Measurements from ENCODE around the gene SUGCT.
"Not testable (repeated sequence)": the region's sequence is repeated elsewhere in the genome, so short reads cannot be mapped to it uniquely, and the experiment has no call there.

SUGCT gene

DNA sequence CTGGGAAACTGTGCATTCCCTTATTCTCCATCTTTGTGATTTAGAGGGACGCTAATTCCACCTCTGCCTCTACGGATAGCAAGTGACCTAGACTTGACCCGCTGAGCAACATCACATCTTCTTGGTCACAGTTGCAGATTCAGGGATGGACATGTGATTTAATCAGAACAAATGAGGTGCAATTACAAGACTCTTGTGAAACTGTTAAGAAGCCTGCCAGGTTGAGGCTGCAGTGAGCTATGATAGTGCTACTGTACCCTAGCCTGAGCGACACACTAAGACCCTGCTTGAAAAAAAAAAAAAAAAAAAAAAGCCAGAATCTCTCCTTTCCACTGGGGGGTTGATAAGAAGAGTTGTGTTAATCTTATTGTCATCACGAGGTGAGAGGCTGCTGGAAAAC lies 14.8 kb upstream of the SUGCT start:
- no peak for DNase-seq (ENCODE audit: extremely low read depth, low read depth)
- TF ChIP-seq, protein P1, sequence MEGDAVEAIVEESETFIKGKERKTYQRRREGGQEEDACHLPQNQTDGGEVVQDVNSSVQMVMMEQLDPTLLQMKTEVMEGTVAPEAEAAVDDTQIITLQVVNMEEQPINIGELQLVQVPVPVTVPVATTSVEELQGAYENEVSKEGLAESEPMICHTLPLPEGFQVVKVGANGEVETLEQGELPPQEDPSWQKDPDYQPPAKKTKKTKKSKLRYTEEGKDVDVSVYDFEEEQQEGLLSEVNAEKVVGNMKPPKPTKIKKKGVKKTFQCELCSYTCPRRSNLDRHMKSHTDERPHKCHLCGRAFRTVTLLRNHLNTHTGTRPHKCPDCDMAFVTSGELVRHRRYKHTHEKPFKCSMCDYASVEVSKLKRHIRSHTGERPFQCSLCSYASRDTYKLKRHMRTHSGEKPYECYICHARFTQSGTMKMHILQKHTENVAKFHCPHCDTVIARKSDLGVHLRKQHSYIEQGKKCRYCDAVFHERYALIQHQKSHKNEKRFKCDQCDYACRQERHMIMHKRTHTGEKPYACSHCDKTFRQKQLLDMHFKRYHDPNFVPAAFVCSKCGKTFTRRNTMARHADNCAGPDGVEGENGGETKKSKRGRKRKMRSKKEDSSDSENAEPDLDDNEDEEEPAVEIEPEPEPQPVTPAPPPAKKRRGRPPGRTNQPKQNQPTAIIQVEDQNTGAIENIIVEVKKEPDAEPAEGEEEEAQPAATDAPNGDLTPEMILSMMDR (IDR thresholded peaks at IDR 0.05; ENCODE audit: low read depth, low read length), result no peak

DNA sequence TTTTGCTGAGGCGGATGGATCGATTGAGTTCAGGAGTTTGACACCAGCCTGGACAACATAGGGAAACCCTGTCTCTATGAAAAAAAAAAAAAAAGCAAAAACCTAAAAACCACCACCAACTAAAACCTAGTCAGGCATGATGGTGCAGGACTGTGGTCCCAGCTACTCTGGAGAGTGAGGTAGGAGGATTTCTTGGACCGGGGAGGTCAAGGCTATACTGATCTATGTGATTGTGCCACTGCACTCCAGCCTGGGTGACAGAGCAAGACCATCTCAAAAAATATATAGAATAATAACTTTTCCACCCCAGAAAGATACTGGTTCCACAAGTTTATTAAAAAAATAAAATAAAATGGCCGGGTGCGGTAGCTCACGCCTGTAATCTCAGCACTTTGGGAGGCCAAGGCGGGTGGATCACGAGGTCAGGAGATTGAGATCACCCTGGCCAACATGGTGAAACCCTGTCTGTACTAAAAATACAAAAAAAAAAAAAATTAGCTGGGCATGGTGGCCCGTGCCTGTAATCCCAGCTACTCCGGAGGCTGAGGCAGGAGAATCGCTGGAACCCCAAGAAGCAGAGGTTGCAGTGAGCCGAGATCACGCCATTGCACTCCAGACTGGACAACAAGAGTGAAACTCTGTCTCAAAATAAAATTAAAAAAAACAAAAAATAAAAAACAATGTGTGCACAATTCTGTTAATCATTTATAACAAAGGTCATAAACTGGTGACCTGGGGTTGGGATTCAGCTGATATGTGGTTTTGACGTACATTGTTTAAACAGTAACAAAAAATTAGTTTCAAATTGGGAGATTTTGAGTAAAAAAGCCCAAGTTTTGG lies 12.5 kb upstream of the SUGCT start:
- not testable (repeated sequence) for DNase-seq (ENCODE audit: extremely low read depth, low read depth)

DNA sequence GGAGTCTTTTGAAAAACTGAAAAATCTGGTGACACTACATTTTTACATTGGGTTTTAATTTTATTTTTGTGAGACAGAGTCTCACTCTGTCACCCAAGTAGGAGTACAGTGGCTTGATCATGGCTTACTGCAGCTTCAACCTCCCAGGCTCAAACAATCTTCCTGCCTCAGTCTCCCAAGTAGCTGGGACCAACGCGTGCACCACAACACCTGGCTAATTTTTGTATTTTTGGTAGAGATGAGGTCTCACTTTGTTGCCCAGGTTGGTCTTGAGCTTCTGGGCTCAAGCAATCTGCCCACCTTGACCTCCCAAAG lies 11.9 kb upstream of the SUGCT start:
- TF ChIP-seq, protein P1 (IDR thresholded peaks at IDR 0.05; ENCODE audit: low read depth, low read length), result no peak
- no peak for DNase-seq (ENCODE audit: extremely low read depth, low read depth)

DNA sequence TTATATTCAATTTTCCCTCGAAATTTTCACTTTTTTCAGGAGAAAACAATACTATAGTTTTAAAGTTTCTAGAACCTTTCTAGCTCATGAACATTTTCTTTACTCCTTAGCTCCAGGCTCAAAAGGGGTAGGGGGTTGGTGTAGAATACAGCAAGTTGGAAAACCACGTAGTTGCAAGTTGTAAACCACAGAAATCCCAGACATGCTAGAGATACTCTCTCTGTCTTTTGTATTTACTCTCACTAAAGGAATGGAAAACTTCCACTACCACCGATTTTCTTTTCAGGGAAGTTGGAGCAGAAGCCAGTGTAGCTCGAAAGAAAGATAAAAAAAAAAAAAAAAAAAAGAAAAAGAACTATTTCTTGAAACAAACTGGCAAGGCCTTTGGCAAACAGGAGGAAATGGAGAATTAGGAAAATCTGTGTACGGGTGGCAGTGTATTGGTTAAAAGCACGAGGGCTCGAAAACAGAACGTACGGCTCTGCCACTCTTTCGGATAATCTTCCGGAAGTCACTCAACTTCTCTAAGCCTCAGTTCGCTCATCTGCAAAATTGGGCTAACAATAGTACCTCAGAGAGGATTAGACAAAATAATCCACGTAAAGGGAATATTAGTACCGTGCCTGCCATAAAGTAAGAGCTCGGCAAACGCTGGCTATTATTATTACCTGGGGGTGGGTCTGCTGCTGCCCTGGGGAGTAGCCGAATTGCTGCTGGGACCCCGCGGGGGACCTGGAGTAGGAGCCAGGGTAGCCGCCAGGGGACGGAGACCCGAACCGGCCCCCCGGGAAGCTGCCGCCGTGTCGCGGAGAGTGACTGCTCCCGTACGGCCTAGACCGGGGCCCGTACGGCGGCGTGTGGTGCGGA lies 1.0 kb upstream of the SUGCT start:
- TF ChIP-seq, protein P1 (IDR thresholded peaks at IDR 0.05; ENCODE audit: low read depth, low read length), result no peak
- no peak for DNase-seq (ENCODE audit: extremely low read depth, low read depth)

DNA sequence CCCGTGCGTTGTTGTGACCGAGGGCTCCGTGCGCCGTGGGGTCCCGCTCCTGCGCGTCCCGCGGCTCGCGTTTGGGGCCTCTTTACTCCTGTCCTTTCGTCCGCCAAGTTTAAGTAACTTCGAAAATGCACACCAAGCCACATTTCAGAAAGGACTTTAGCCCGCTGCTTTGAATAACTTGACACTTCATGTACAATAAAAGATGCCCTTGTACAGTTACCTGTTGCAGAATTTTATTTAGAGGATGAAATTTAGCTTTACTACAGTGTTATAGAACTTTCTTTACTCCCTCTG lies 459 bp downstream of the SUGCT start:
- DNase-seq (ENCODE audit: extremely low read depth, low read depth), result no peak
- TF ChIP-seq, protein P1 (IDR thresholded peaks at IDR 0.05; ENCODE audit: low read depth, low read length), result no peak

DNA sequence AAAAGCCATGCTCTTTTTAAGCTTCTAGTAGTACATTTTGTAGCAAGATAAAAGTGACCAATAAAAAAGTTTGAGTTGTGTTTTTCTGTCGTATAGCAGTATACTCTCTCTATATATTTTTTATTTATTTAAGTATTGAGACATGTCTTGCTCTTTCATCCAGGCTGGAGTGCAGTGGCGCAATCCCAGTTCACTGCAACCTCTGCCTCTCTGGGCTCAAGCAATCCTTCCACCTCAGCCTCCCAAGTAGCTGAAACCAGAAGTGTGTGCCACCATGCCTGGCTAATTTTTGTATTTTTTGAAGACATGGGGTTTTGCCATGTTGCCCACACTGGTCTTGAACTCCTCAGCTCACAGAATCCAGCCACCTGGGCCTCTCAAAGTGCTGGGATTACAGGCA lies 2.8 kb downstream of the SUGCT start:
- TF ChIP-seq, protein P1 (IDR thresholded peaks at IDR 0.05; ENCODE audit: low read depth, low read length), result no peak
- no peak for DNase-seq (ENCODE audit: extremely low read depth, low read depth)

DNA sequence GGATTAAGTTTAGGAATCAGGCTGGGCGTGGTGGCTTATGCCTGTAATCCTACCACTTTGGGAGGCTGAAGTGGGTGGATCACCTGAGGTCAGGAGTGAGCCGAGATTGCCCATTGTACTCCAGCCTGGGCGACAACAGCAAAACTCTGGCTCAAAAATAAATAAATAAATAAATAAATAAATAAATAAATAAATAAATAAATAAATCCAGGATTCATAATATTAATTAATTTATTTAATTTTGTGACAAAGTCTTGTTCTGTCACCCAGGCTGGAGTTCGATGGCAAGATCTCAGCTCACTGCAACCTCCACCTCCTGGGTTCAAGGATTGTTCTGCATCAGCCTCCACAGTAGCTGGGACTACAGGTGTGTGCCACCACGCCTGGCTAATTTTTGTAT lies 4.2 kb downstream of the SUGCT start:
- TF ChIP-seq, protein P1 (IDR thresholded peaks at IDR 0.05; ENCODE audit: low read depth, low read length), result no peak
- no peak for DNase-seq (ENCODE audit: extremely low read depth, low read depth)

DNA sequence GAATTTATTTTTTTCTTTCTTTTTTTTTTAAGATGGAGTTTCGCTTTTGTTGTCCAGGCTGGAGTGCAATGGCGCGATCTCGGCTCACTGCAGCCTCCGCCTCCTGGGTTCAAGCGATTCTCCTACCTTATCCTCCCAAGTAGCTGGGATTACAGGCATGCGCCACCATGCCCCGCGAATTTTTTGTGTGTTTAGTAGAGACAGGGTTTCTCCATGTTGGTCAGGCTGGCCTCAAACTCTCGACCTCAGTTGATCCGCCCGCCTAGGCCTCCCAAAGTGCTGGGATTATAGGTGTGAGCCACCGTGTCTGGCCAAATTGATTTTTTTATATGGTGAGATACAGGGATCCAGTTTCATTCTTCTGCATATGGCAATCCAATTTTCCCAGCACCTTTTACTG lies 5.1 kb downstream of the SUGCT start:
- DNase-seq (ENCODE audit: extremely low read depth, low read depth), result not testable (repeated sequence)

DNA sequence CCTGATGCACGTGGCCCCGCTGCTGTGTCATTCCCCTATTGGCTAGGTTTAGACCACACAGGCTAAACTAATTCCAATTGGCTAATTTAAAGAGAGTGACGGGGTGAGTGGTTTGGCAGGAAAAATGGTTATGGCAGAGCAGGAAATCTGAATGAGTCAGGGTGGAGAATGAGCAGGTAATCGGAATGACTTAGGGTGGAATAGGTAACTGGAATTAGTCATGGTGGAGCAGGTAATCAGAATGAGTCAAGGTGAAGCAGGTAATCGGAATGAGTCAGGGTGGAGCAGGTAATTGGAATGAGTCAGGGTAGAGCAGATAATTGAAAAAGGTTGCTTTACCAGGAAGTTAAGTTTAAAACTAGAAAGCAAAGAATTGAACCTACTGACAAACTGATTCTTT lies 7.1 kb downstream of the SUGCT start:
- DNase-seq (ENCODE audit: extremely low read depth, low read depth), result not testable (repeated sequence)

DNA sequence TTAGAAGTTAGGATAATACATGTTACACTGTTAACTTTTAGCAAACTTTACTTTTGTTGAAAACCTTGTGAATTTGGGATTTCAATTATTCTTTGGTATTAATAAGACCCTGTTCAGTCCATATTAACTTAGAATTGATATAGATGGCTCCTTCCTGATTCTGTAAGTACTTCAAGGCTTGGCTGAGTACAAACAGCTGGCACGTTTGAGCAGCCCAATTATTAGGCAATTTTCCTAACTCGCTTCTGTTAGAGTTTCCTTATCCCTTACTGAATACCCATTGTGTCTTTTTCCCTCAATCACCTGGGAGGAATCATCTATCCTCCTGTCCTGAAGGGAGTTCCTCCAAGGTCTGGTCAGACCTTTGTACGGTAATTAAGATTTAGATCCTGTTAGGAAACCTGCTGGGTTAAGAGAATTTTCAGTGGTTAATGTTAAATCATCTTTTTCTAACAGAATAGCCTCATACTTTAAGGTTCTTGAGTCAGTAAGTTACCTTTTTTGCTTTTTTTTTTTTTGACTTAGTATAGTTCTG lies 10.9 kb downstream of the SUGCT start:
- not testable (repeated sequence) for DNase-seq (ENCODE audit: extremely low read depth, low read depth)
